CD14-positive monocyte (primary cell): Measurements from ENCODE around the gene MARS1. TPM values are rescaled to one million over a fixed set of nuclear protein-coding genes. Genes with fewer than 3 reads are reported as not detected.
A peak's percentile ranks its signal among the peaks of the same experiment; 100 is the strongest.

Experiments
- DNase-seq, 3 donors: peaks; one replicate each; pipeline ENCODE4 v3.0.0-alpha.2; 2011 to 2022
- H2AFZ ChIP-seq: 2 replicates; pipeline ENCODE4 v1.6.0; 2012; ENCODE audit warnings: mild to moderate bottlenecking, low read depth, low read length, inconsistent platforms; ENCODE audit not compliant: insufficient read depth, poor library complexity, severe bottlenecking
- H3K27ac ChIP-seq, 2 donors: 1 replicate in 1 of 2; 2 replicates in 1 of 2; pipeline ENCODE4 v1.5.1; 2012 to 2013; ENCODE audit warnings: low read length in 2 of 2, control low read depth in 1 of 2, inconsistent platforms in 1 of 2, low read depth in 1 of 2, mild to moderate bottlenecking in 1 of 2
- H3K27me3 ChIP-seq, 2 donors: one replicate each; pipeline versions ENCODE4 v1.6.0 to v1.6.1; 2011 to 2013; ENCODE audit warnings: low read length in 2 of 2; ENCODE audit not compliant: control insufficient read depth in 2 of 2, insufficient read depth in 2 of 2
- H3K36me3 ChIP-seq, 2 donors: replicated peaks in 1 of 2; 1 replicate in 1 of 2; 2 replicates in 1 of 2; pipeline versions ENCODE4 v1.5.1 to v1.6.1; 2012 to 2013; ENCODE audit warnings: low read length in 2 of 2, control low read depth in 1 of 2, inconsistent platforms in 1 of 2, mild to moderate bottlenecking in 1 of 2; ENCODE audit not compliant: insufficient read depth in 2 of 2, control insufficient read depth in 1 of 2
- H3K4me1 ChIP-seq, 2 donors: 1 replicate in 1 of 2; 2 replicates in 1 of 2; pipeline versions ENCODE4 v1.5.1 to v1.6.1; 2012 to 2013; ENCODE audit warnings: low read length in 2 of 2, control low read depth in 1 of 2, inconsistent platforms in 1 of 2, mild to moderate bottlenecking in 1 of 2, moderate library complexity in 1 of 2; ENCODE audit not compliant: insufficient read depth in 2 of 2, control insufficient read depth in 1 of 2
- H3K4me2 ChIP-seq: replicated peaks from 2 replicates; pipeline ENCODE3; 2012; ENCODE audit warnings: low read length, moderate library complexity, mild to moderate bottlenecking; ENCODE audit not compliant: poor library complexity, severe bottlenecking; ENCODE audit errors: extremely low read depth
- H3K4me3 ChIP-seq, 3 experiments: fragments of 200-600 bp in 1 of 3; sonication (generic) in 1 of 3; replicated peaks in 1 of 3; 1 replicate in 2 of 3; 2 replicates in 1 of 3; pipeline ENCODE4 v1.5.1; 2011 to 2013; ENCODE audit warnings: low read length in 3 of 3, mild to moderate bottlenecking in 3 of 3, control low read depth in 2 of 3, low read depth in 2 of 3, inconsistent platforms in 1 of 3, moderate library complexity in 1 of 3
- H3K79me2 ChIP-seq: 2 replicates; pipeline ENCODE4 v1.6.0; 2012; ENCODE audit warnings: mild to moderate bottlenecking, control low read depth, inconsistent platforms, low read length, moderate library complexity; ENCODE audit not compliant: insufficient read depth
- H3K9ac ChIP-seq: 2 replicates; pipeline ENCODE4 v1.6.0; 2017; ENCODE audit warnings: low read length, mild to moderate bottlenecking; ENCODE audit not compliant: insufficient read depth, poor library complexity, severe bottlenecking
- H3K9me3 ChIP-seq, 2 donors: replicated peaks in 1 of 2; 1 replicate in 1 of 2; 2 replicates in 1 of 2; pipeline versions ENCODE4 v1.5.1 to v1.6.1; 2012 to 2013; ENCODE audit warnings: low read length in 2 of 2, control low read depth in 1 of 2; ENCODE audit not compliant: control insufficient read depth in 1 of 2, insufficient read depth in 1 of 2
- H4K20me1 ChIP-seq: 2 replicates; pipeline ENCODE4 v1.6.0; 2012; ENCODE audit warnings: mild to moderate bottlenecking, low read length, control low read depth, moderate library complexity; ENCODE audit not compliant: insufficient read depth
- H3K27ac Mint-ChIP-seq, 7 donors: one replicate each; pipeline ENCODE4 v1.8.0; 2020; ENCODE audit warnings: mild to moderate bottlenecking in 7 of 7, mixed read lengths in 7 of 7, moderate library complexity in 6 of 7, inconsistent platforms in 2 of 7
- H3K27me3 Mint-ChIP-seq, 3 donors: one replicate each; pipeline ENCODE4 v1.8.0; 2021 to 2022; ENCODE audit warnings: low read depth in 3 of 3, mild to moderate bottlenecking in 3 of 3, mixed read lengths in 3 of 3, moderate library complexity in 3 of 3, inconsistent platforms in 1 of 3
- H3K36me3 Mint-ChIP-seq, 2 donors: one replicate each; pipeline ENCODE4 v1.8.0; 2020; ENCODE audit warnings: mixed read lengths in 2 of 2, inconsistent platforms in 1 of 2, mild to moderate bottlenecking in 1 of 2
- H3K4me1 Mint-ChIP-seq: one replicate; pipeline ENCODE4 v1.8.0; 2020; ENCODE audit warnings: mild to moderate bottlenecking, mixed read lengths
- H3K4me3 Mint-ChIP-seq, 2 donors: one replicate each; pipeline ENCODE4 v1.8.0; 2020; ENCODE audit warnings: mild to moderate bottlenecking in 2 of 2, mixed read lengths in 2 of 2, moderate library complexity in 1 of 2
- H3K9me3 Mint-ChIP-seq, 7 donors: one replicate each; pipeline ENCODE4 v1.8.0; 2020 to 2022; ENCODE audit warnings: mixed read lengths in 7 of 7, mild to moderate bottlenecking in 6 of 7, moderate library complexity in 6 of 7, inconsistent platforms in 2 of 7
- WGBS: methylation state at CpG from one replicate; pipeline ENCODE4 v1.1.5; 2013; ENCODE audit warnings: missing lambda C conversion rate; ENCODE audit not compliant: insufficient coverage; 5-methylcytosine and 5-hydroxymethylcytosine counted together
- intact Hi-C, 2 donors: fragments of 100-400 bp; cut with micrococcal nuclease; formaldehyde crosslinking; loops; one replicate each; pipeline versions ENCODE4 v1.15.0 to v1.15.1; 2023
- polyA plus RNA-seq, 3 donors: library from polyadenylated mRNA; depleted of rRNA in 1 of 3; unstranded in 2 of 3; stranded (reverse) in 1 of 3; fragments of 300-500 nt in 2 of 3; fragments of >200 nt in 1 of 3; fragmentation: Illumina TruSeq in 2 of 3; gene quantifications; 1 replicate in 2 of 3; 2 replicates in 1 of 3; pipeline ENCODE4 v1.2.3, GENCODE V29; 2012 to 2021
- TF ChIP-seq, protein P1 (sequence below): fragments of 200-600 bp; IDR thresholded peaks from one replicate; pipeline ENCODE4 v1.8.0; 2022; ENCODE audit warnings: antibody characterized with exemption, mild to moderate bottlenecking

The MARS1 gene
- polyA plus RNA-seq, 3 donors: 63.5 to 164 (median 79.8) TPM

DNA sequence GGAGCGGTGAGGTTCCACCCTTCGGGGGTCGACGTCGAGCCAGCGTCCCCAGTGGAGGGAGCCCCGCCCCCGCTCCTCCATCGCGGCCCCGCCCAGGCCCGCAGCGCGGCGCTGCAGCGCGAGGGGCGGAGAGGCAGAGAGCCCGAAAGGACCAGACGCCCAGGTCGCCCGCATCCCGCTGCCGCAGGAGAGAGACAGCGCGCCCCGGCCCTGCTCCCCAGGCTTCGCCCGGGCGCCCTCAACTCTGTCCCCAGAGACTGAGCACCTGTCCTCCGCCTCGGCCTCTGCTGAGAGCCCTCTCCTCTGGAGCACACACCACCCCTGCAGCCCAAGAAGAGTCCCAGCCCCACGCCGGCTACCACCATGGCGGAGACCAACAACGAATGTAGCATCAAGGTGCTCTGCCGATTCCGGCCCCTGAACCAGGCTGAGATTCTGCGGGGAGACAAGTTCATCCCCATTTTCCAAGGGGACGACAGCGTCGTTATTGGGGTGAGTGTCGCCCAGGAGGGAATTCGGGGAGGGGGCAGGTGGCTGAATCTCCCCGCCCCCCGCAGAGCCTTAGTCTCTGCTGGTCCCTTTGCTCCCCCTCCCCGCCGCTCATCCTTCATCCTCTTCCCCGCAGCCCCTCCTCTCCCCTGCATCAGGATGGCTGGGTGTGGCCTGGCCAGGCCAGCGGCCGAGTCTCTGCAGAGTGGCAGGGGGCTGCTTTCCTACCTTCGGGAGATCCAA lies 62.2 kb downstream of the MARS1 start, which contains the start of gene KIF5A:
TSS of gene KIF5A (plus strand) at position 136 of the 732 bp plus-strand sequence. CDS start at position 364, 228 bp downstream.
- peaks cover 38% of the 10 kb centered on the region for H3K4me1 Mint-ChIP-seq
- Histone ChIP-seq H3K4me3 (peak within 1 kb of the TSS in 1 of 3 experiments; percentile 69), H3K27ac (no peak within 1 kb of the TSS), H4K20me1 (no peaks in the 10 kb centered on the region), H2AFZ (peak within 1 kb of the TSS; percentile 81), H3K27me3 (peaks cover 31 to 37% of the 10 kb centered on the region in 2 donors), H3K4me2 (peak within 1 kb of the TSS; percentile 69), H3K9me3 (no peaks in the 10 kb centered on the region), H3K36me3 (no peaks in the 10 kb centered on the region), H3K9ac (peak within 1 kb of the TSS; percentile 30), H3K79me2 (peaks cover 19% of the 10 kb centered on the region), H3K4me1 (peaks cover 18 to 37% of the 10 kb centered on the region in 2 donors)
- 2% methylated on average over 39 of the region's 52 CpGs for WGBS
- peak within 1 kb of the TSS; percentile 67 to 91 for H3K4me3 Mint-ChIP-seq
- intact Hi-C loops: loop anchor here (5.0 to 10.0 kb wide), 3 partner anchors 73 to 205 kb away; partner anchors contain the start of genes ARHGAP9 (in 2 of the 2), CDK4 (in 1 of the 2) and MARCHF9 (in 1 of the 2)
- peak within 1 kb of the TSS in 4 of 7 donors; percentile 6 to 66 (median 20) for H3K27ac Mint-ChIP-seq
- DNase-seq: no peak
- peaks cover 42 to 45% (median 43%) of the 10 kb centered on the region in 3 donors for H3K27me3 Mint-ChIP-seq
- TF ChIP-seq, protein P1, sequence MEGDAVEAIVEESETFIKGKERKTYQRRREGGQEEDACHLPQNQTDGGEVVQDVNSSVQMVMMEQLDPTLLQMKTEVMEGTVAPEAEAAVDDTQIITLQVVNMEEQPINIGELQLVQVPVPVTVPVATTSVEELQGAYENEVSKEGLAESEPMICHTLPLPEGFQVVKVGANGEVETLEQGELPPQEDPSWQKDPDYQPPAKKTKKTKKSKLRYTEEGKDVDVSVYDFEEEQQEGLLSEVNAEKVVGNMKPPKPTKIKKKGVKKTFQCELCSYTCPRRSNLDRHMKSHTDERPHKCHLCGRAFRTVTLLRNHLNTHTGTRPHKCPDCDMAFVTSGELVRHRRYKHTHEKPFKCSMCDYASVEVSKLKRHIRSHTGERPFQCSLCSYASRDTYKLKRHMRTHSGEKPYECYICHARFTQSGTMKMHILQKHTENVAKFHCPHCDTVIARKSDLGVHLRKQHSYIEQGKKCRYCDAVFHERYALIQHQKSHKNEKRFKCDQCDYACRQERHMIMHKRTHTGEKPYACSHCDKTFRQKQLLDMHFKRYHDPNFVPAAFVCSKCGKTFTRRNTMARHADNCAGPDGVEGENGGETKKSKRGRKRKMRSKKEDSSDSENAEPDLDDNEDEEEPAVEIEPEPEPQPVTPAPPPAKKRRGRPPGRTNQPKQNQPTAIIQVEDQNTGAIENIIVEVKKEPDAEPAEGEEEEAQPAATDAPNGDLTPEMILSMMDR: no peak
- H3K9me3 Mint-ChIP-seq: peaks cover 0 to 11% (median 2%) of the 10 kb centered on the region in 7 donors
- H3K36me3 Mint-ChIP-seq: peaks cover 8 to 12% of the 10 kb centered on the region in 2 donors

DNA sequence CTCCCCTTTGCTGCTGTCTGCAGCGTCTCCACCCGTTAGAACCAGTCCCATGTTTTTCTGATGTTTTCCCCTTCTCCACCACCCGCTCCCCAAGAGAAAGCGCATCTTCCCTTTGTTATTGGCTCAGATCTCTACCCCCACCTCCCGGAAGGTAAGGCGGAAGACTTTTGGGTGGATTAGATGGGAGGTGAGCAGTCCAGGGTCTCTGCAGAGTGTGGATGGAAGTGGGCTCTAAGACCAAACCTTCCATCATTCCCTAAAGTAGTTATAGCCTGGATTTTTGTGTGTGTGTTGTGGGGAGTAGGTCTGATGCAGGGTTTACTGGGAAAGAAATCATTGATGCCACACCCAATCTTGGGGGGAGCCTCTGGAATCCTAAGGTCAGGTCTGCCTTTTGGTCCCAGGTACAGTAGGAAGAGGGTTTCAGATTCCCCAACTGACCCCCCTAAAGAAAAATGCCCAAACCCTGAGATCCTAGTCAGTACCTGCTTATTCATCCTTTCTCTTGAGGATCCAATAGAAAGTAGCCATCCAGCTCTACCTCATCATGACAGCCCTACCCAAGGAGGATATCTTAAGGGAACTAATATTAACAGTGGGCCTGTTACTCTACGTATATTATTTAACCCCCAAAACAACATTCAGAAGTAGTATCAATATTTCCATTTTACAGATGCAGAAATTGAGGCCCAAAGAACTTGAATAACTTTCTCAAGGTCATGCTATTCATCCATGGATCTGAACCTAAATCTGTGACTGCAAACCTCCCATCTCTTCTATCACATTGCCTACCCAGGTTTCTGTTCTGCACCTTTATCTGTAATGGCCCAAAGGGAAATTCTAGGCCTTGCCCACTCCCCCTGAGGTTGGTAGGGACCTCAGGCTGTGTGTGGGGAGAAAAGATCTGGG lies 63.0 kb downstream of the MARS1 start:
- Mint-ChIP-seq H3K27ac (peak overlapping the region in 1 of 7 donors; percentile 66), H3K4me1 (peaks cover 30% of the 10 kb centered on the region), H3K27me3 (peaks cover 42 to 45% (median 45%) of the 10 kb centered on the region in 3 donors), H3K9me3 (peaks cover 0 to 11% (median 2%) of the 10 kb centered on the region in 7 donors), H3K36me3 (peaks cover 4 to 8% of the 10 kb centered on the region in 2 donors), H3K4me3 (peak overlapping the region in 1 of 2 donors; percentile 91)
- Histone ChIP-seq H3K79me2 (peaks cover 11% of the 10 kb centered on the region), H2AFZ (peak overlapping the region; percentile 81), H3K4me3 (no peak overlapping the region), H3K4me1 (peaks cover 11 to 28% of the 10 kb centered on the region in 2 donors), H3K9me3 (no peaks in the 10 kb centered on the region), H3K36me3 (no peaks in the 10 kb centered on the region), H3K9ac (no peak overlapping the region), H3K27me3 (peaks cover 31 to 37% of the 10 kb centered on the region in 2 donors), H3K27ac (no peak overlapping the region), H3K4me2 (no peak overlapping the region), H4K20me1 (no peaks in the 10 kb centered on the region)
- DNase-seq: no peak
- TF ChIP-seq, protein P1: no peak
- no CpG with 5 or more reads among the region's 7 CpGs for WGBS
- intact Hi-C loops: no loop called here
